Loucy (cell line): Measurements from ENCODE around the gene POC1B.

Experiments used
- H2AFZ ChIP-seq: fragments of 200-600 bp; sonication (generic); 2 replicates; pipeline ENCODE4 v1.6.0; 2016; ENCODE audit warnings: antibody characterized with exemption, mild to moderate bottlenecking, low read length, moderate library complexity
- H3F3A ChIP-seq: fragments of 200-600 bp; 2 replicates; pipeline ENCODE4 v1.6.0; 2016; ENCODE audit warnings: antibody characterized with exemption, low read depth, mild to moderate bottlenecking
- H3K27me3 ChIP-seq: fragments of 200-600 bp; sonication (generic); 2 replicates; pipeline ENCODE4 v1.6.1; 2014; ENCODE audit warnings: low read length, mild to moderate bottlenecking; ENCODE audit not compliant: insufficient read depth, poor library complexity, severe bottlenecking
- H3K36me3 ChIP-seq: fragments of 200-600 bp; sonication (generic); 2 replicates; pipeline ENCODE4 v1.6.1; 2016; ENCODE audit warnings: low read length; ENCODE audit not compliant: insufficient read depth
- H3K4me1 ChIP-seq: fragments of 200-600 bp; sonication (generic); 2 replicates; pipeline ENCODE4 v1.5.1; 2014; ENCODE audit warnings: low read length, mild to moderate bottlenecking; ENCODE audit not compliant: insufficient read depth, poor library complexity, severe bottlenecking
- H3K4me2 ChIP-seq: fragments of 200-600 bp; sonication (generic); 2 replicates; pipeline ENCODE4 v1.6.0; 2014; ENCODE audit warnings: antibody characterized with exemption, low read length, low read depth, mild to moderate bottlenecking; ENCODE audit not compliant: poor library complexity, severe bottlenecking
- H3K4me3 ChIP-seq: fragments of 200-600 bp; sonication (generic); 2 replicates; pipeline ENCODE4 v1.5.1; 2014; ENCODE audit warnings: low read length, mild to moderate bottlenecking, mixed read lengths; ENCODE audit not compliant: poor library complexity, severe bottlenecking
- H3K79me2 ChIP-seq: fragments of 200-600 bp; sonication (generic); 2 replicates; pipeline ENCODE4 v1.6.1; 2014; ENCODE audit warnings: low read length; ENCODE audit not compliant: insufficient read depth
- H3K9ac ChIP-seq: fragments of 200-600 bp; sonication (generic); 2 replicates; pipeline ENCODE4 v1.6.0; 2014; ENCODE audit warnings: mild to moderate bottlenecking, low read depth, low read length, moderate library complexity; ENCODE audit not compliant: poor library complexity, severe bottlenecking
- H3K9me2 ChIP-seq: fragments of 200-600 bp; sonication (generic); replicated peaks from 2 replicates; pipeline ENCODE4 v1.6.1; 2016; ENCODE audit warnings: low read depth, low read length, mixed read lengths
- H3K9me3 ChIP-seq: fragments of 200-600 bp; sonication (generic); 2 replicates; pipeline ENCODE4 v1.6.1; 2014; ENCODE audit warnings: mild to moderate bottlenecking, antibody characterized with exemption, low read length, low read depth; ENCODE audit not compliant: insufficient read depth
- H4K20me1 ChIP-seq: fragments of 200-600 bp; sonication (generic); 2 replicates; pipeline ENCODE4 v1.6.0; 2014; ENCODE audit warnings: antibody characterized with exemption, low read length, mild to moderate bottlenecking; ENCODE audit not compliant: insufficient read depth, poor library complexity, severe bottlenecking
- EZH2phosphoT487 ChIP-seq: fragments of 200-600 bp; IDR thresholded peaks from 2 replicates; pipeline ENCODE4 v1.6.1; 2018; ENCODE audit warnings: antibody characterized with exemption, mild to moderate bottlenecking, moderate library complexity, borderline replicate concordance
- TF ChIP-seq, protein P1 (sequence below): fragments of 200-600 bp; sonication (generic); conservative IDR thresholded peaks from 2 replicates; pipeline ENCODE4 v1.5.1; 2014; ENCODE audit warnings: mild to moderate bottlenecking, antibody characterized with exemption, low read length

The POC1B gene

GRCh38 chr12:89413234-89413633 lies 112.6 kb downstream of the POC1B start:
- Histone ChIP-seq H3K27me3 (no peaks in the 10 kb centered on the region), H3K9me2 (no peaks in the 10 kb centered on the region), H3K9me3 (no peaks in the 10 kb centered on the region), H3F3A (no peaks in the 10 kb centered on the region), H3K4me2 (no peak overlapping the region), H3K9ac (no peak overlapping the region), H3K79me2 (no peaks in the 10 kb centered on the region), H3K4me1 (no peaks in the 10 kb centered on the region), H4K20me1 (no peaks in the 10 kb centered on the region), H2AFZ (no peak overlapping the region), H3K36me3 (no peaks in the 10 kb centered on the region), H3K4me3 (no peak overlapping the region)
- TF ChIP-seq EZH2phosphoT487: no peak
- TF ChIP-seq, protein P1, sequence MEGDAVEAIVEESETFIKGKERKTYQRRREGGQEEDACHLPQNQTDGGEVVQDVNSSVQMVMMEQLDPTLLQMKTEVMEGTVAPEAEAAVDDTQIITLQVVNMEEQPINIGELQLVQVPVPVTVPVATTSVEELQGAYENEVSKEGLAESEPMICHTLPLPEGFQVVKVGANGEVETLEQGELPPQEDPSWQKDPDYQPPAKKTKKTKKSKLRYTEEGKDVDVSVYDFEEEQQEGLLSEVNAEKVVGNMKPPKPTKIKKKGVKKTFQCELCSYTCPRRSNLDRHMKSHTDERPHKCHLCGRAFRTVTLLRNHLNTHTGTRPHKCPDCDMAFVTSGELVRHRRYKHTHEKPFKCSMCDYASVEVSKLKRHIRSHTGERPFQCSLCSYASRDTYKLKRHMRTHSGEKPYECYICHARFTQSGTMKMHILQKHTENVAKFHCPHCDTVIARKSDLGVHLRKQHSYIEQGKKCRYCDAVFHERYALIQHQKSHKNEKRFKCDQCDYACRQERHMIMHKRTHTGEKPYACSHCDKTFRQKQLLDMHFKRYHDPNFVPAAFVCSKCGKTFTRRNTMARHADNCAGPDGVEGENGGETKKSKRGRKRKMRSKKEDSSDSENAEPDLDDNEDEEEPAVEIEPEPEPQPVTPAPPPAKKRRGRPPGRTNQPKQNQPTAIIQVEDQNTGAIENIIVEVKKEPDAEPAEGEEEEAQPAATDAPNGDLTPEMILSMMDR: no peak

DNA sequence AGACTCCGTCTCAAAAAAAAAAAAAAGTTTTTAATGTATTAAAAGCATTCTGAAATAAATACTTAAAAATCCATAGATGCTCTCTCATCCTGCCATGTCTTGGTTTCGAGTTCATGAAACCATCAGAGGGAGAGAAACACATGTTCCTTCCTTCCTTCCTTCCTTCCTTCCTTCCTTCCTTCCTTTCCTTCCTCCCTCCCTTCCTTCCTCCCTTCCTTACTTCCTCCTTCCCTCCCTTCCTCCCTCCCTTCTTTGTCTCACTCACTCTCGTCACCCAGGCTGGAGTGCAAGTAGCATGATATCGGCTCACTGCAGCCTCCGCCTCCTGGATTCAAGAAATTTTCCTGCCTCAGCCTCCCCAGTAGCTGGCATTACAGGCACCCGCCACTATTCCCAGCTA lies 113.2 kb downstream of the POC1B start:
- no peaks in the 10 kb centered on the region for H3K4me1 ChIP-seq
- no peak overlapping the region for H3K9ac ChIP-seq
- H3K36me3 ChIP-seq: no peaks in the 10 kb centered on the region
- no peak for TF ChIP-seq EZH2phosphoT487
- TF ChIP-seq, protein P1: no peak
- H3K9me3 ChIP-seq: no peaks in the 10 kb centered on the region
- H3K4me3 ChIP-seq: no peak overlapping the region
- no peaks in the 10 kb centered on the region for H3K27me3 ChIP-seq
- no peaks in the 10 kb centered on the region for H3F3A ChIP-seq
- H3K79me2 ChIP-seq: no peaks in the 10 kb centered on the region
- H3K4me2 ChIP-seq: no peak overlapping the region
- H3K9me2 ChIP-seq: no peaks in the 10 kb centered on the region
- no peak overlapping the region for H2AFZ ChIP-seq
- no peaks in the 10 kb centered on the region for H4K20me1 ChIP-seq

- H4K20me1 ChIP-seq: no peaks in the 10 kb centered on the region
- no peaks in the 10 kb centered on the region for H3K4me1 ChIP-seq
- no peaks in the 10 kb centered on the region for H3K79me2 ChIP-seq
- no peaks in the 10 kb centered on the region for H3K9me3 ChIP-seq
- no peak for TF ChIP-seq EZH2phosphoT487
- TF ChIP-seq, protein P1: no peak
- H3K36me3 ChIP-seq: no peaks in the 10 kb centered on the region
- no peak overlapping the region for H3K9ac ChIP-seq
- no peak overlapping the region for H3K4me2 ChIP-seq
- H3K4me3 ChIP-seq: no peak overlapping the region
- no peaks in the 10 kb centered on the region for H3F3A ChIP-seq
- H3K27me3 ChIP-seq: no peaks in the 10 kb centered on the region
- H2AFZ ChIP-seq: no peak overlapping the region
- no peaks in the 10 kb centered on the region for H3K9me2 ChIP-seq
Measured at GRCh38 chr12:89411846-89412245, 114.0 kb downstream of the POC1B start.
